Pancreas (tissue), 10 donors: Measurements from ENCODE around the gene TESK1. TPM values are rescaled to one million over a fixed set of nuclear protein-coding genes. Genes with fewer than 3 reads are reported as not detected.
"Not testable (repeated sequence)": the region's sequence is repeated elsewhere in the genome, so short reads cannot be mapped to it uniquely, and the experiment has no call there.

ENCODE experiments used
- ATAC-seq, 4 donors: fragments of 200-7000 bp; cut with Tn5 transposase; one replicate each; pipeline versions ENCODE4 v1.8.0 to v1.9.1; 2020; ENCODE audit warnings: mild to moderate bottlenecking in 4 of 4, moderate library complexity in 4 of 4
- DNase-seq, 6 donors: peaks; one replicate each; pipeline ENCODE4 v3.0.0-alpha.2; 2020
- FAIRE-seq: peaks from 2 replicates; lab custom pipeline; 2012; peaks lifted over from hg19 to GRCh38; lab: Jason Lieb, UNC
- H3K27ac ChIP-seq, 4 donors: fragments of 200-600 bp; sonication (generic); 1 replicate in 3 of 4; 2 replicates in 1 of 4; pipeline versions ENCODE4 v1.5.0 to v1.8.0; 2020
- H3K27me3 ChIP-seq, 4 donors: fragments of 200-600 bp; one replicate each; pipeline ENCODE4 v1.8.0; 2021
- H3K36me3 ChIP-seq, 3 donors: fragments of 200-600 bp; sonication (generic) in 1 of 3; one replicate each; pipeline versions ENCODE4 v1.5.0 to v1.8.0; 2020 to 2021
- H3K4me1 ChIP-seq, 3 donors: fragments of 200-600 bp; one replicate each; pipeline ENCODE4 v1.8.0; 2021
- H3K4me3 ChIP-seq, 4 donors: fragments of 200-600 bp; sonication (generic) in 2 of 4; one replicate each; pipeline versions ENCODE4 v1.5.0 to v1.8.0; 2020 to 2021
- H3K9me3 ChIP-seq, 4 donors: fragments of 200-600 bp; one replicate each; pipeline ENCODE4 v1.8.0; 2021
- CTCF ChIP-seq, 4 donors: fragments of 200-600 bp; sonication (generic) in 3 of 4; IDR thresholded peaks; one replicate each; pipeline versions ENCODE4 v1.5.0 to v1.8.0; 2021; ENCODE audit warnings: antibody characterized with exemption in 4 of 4
- WGBS, 2 donors: extraction: QIAGEN DNeasy Blood & Tissue Kit; methylation state at CpG; one replicate each; pipeline ENCODE4 v1.1.7; 2013; 5-methylcytosine and 5-hydroxymethylcytosine counted together
- intact Hi-C, 3 donors: fragments of 100-400 bp; cut with DNase I; formaldehyde crosslinking; loops; one replicate each; pipeline versions ENCODE4 v1.11.1 to v1.14.2; 2022
- polyA plus RNA-seq, 2 donors: library from polyadenylated mRNA; stranded (reverse); fragments of 200-250 nt; gene quantifications; one replicate each; pipeline ENCODE4 v1.2.3, GENCODE V29; 2013
- total RNA-seq, 6 donors: library from RNA; stranded (reverse); fragmentation: NEBNext Ultra II Directional in 4 of 6; extraction: Animal tissue kit (Norgen Biotek cat#: 25700) in 4 of 6; gene quantifications; one replicate each; pipeline versions ENCODE4 v1.2.1 to v1.2.4, GENCODE V29; 2021 to 2023
- donor health status: healthy with polysubstance abuse.
- donor health status: DM: no; HTN: no; CAD: no; lungs with moderate emphysema.
- donor health status: DM: no; HTN: no; CAD: no.
- donor health status: control.
- donor health status: control.
- donor health status: Bipolar disorder and iron deficiency.
- donor health status: DM: yes; HTN: yes; CAD: no.
- donor health status: DM: no; HTN: no; CAD: no.
- donor health status: DM: no; HTN: no; CAD: no.
- donor health status: DM: yes; HTN: yes; CAD: no.

Gene TESK1
- total and polyA plus RNA-seq, 8 donors: 12.1 to 56.6 (median 16.0) TPM

GRCh38 chr9:35629597-35629996 is 24.5 kb downstream of the TESK1 start:
- H3K4me3 ChIP-seq: no peak overlapping the region
- H3K27me3 ChIP-seq: no peaks in the 10 kb centered on the region
- no peaks in the 10 kb centered on the region for H3K36me3 ChIP-seq
- 85 to 87% methylated on average over 5 of the region's 5 CpGs for WGBS, 2 donors
- H3K9me3 ChIP-seq: no peaks in the 10 kb centered on the region
- intact Hi-C loops: no loop called here
- FAIRE-seq: no peak
- no peak for TF ChIP-seq CTCF (IDR thresholded peaks at IDR 0.05)
- DNase-seq: no peak
- H3K27ac ChIP-seq: no peak overlapping the region
- ATAC-seq: no peak
- no peaks in the 10 kb centered on the region for H3K4me1 ChIP-seq

DNA sequence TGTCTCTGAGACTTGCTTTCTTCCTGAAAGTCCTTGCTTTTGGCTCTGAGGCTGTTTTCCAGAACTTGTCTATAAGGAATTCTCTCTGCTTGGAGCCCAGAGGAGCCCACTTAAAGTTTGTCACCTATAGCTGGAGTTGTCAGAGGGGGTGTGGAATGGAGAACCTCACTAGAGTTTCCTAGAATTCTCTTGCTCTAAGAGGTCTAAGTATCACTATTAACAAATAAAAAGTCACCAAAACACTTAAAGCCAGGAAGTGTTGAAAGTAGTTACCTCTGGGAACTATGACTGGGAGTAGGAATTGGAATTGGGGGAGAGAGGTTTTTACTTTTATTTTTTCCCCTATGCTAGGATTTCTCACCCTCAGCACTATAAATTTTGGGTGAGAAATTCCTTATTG is 30.7 kb downstream of the TESK1 start:
- TF ChIP-seq CTCF (IDR thresholded peaks at IDR 0.05): no peak
- DNase-seq (no peak), ATAC-seq (no peak), FAIRE-seq (no peak)
- Histone ChIP-seq H3K27ac (no peak overlapping the region), H3K9me3 (no peaks in the 10 kb centered on the region), H3K4me1 (no peaks in the 10 kb centered on the region), H3K36me3 (no peaks in the 10 kb centered on the region), H3K27me3 (no peaks in the 10 kb centered on the region), H3K4me3 (no peak overlapping the region)
- intact Hi-C loops: no loop called here

GRCh38 chr9:35636135-35636876 is 31.2 kb downstream of the TESK1 start:
- no peak overlapping the region for H3K4me3 ChIP-seq
- no peaks in the 10 kb centered on the region for H3K4me1 ChIP-seq
- peak in 2 of 4 donors; percentile 62 to 66 for ATAC-seq
- WGBS, 2 donors: 77 to 87% methylated on average over 9 of the region's 9 CpGs
- peak overlapping the region in 1 of 4 donors; percentile 37 for H3K27ac ChIP-seq
- no peak for FAIRE-seq
- no peak for DNase-seq
- intact Hi-C loops: no loop called here
- no peaks in the 10 kb centered on the region for H3K27me3 ChIP-seq
- H3K36me3 ChIP-seq: no peaks in the 10 kb centered on the region
- H3K9me3 ChIP-seq: no peaks in the 10 kb centered on the region
- TF ChIP-seq CTCF (IDR thresholded peaks at IDR 0.05): no peak

DNA sequence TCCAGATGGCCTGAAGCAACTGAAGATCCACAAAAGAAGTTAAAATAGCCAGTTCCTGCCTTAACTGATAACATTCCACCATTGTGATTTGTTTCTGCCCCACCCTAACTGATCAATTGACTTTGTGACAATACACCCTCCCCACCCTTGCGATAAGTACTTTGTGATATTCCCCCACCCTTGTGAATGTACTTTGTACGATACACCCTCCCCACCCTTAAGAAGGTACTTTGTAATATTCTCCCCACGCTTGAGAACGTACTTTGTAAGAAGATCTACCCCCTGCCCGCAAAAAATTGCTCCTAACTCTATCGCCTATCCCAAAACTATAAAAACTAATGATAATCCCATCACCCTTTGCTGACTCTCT is 31.8 kb downstream of the TESK1 start:
- WGBS, 2 donors: 97 to 98% methylated on average over 6 of the region's 6 CpGs
- H3K27ac ChIP-seq: peak overlapping the region in 1 of 4 donors; percentile 37
- H3K4me1 ChIP-seq, ATAC-seq, H3K36me3 ChIP-seq, FAIRE-seq, H3K4me3 ChIP-seq, DNase-seq, H3K27me3 ChIP-seq, intact Hi-C loops, H3K9me3 ChIP-seq: not testable (repeated sequence)

- H3K27me3 ChIP-seq, intact Hi-C loops, H3K36me3 ChIP-seq, H3K27ac ChIP-seq, ATAC-seq, H3K4me3 ChIP-seq, DNase-seq, H3K4me1 ChIP-seq, FAIRE-seq, H3K9me3 ChIP-seq: not testable (repeated sequence)
- WGBS, 2 donors: 89 to 92% methylated on average over 9 of the region's 9 CpGs
Observed at GRCh38 chr9:35637427-35637955, 32.4 kb downstream of the TESK1 start.

- 81 to 87% methylated on average over 7 of the region's 8 CpGs for WGBS, 2 donors
- H3K27ac ChIP-seq, ATAC-seq, DNase-seq, H3K27me3 ChIP-seq, H3K9me3 ChIP-seq, H3K4me3 ChIP-seq, FAIRE-seq, H3K4me1 ChIP-seq, intact Hi-C loops, H3K36me3 ChIP-seq: not testable (repeated sequence)
Observed at GRCh38 chr9:35638751-35639150, 33.7 kb downstream of the TESK1 start.

DNA sequence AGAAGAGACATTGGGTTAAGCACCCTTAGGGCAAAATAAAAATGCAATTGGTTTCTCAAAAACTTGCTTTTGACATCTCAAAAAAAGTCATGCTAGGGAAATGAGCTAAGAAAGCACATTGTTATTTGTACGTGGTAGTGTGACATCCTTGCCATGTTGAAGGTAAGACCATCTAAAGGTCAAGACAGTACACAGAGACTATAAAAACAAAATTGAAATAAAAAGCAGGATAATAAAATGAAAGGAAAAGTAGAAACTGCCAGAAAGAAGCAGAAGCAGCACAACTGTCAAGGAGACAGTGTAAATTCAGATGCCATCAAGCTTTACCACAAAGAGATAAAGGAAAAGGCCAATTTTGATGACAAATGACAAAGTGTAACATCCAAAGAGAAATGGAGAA is 34.2 kb downstream of the TESK1 start:
- ATAC-seq, H3K4me3 ChIP-seq, H3K27ac ChIP-seq, H3K4me1 ChIP-seq, H3K36me3 ChIP-seq, H3K9me3 ChIP-seq, FAIRE-seq, DNase-seq, H3K27me3 ChIP-seq, intact Hi-C loops: not testable (repeated sequence)
- WGBS, 2 donors: 83 to 93% methylated on average over 1 of the region's 1 CpG
